Prostate gland (tissue), 2 donors: ENCODE data around the gene SLCO3A1.

Experiments
- CTCF ChIP-seq, 4 experiments: fragments of 200-600 bp in 2 of 4; fragments of 450-650 bp in 2 of 4; sonication (generic) in 2 of 4; IDR thresholded peaks; 1 replicate in 3 of 4; 2 replicates in 1 of 4; pipeline ENCODE4 v1.5.1; 2016 to 2019; ENCODE audit warnings: antibody characterized with exemption in 4 of 4, mild to moderate bottlenecking in 2 of 4, moderate library complexity in 2 of 4
- POLR2A ChIP-seq: fragments of 450-650 bp; IDR thresholded peaks from one replicate; pipeline ENCODE4 v1.6.1; 2016; ENCODE audit warnings: antibody characterized with exemption, mild to moderate bottlenecking
- POLR2AphosphoS5 ChIP-seq: sonication (generic); formaldehyde crosslinking; IDR thresholded peaks from one replicate; pipeline ENCODE4 v1.6.1; 2017; ENCODE audit warnings: antibody characterized with exemption

- TF ChIP-seq CTCF (IDR thresholded peaks at IDR 0.05) (no peak), POLR2A (no peak), POLR2AphosphoS5 (no peak)
Measured at GRCh38 chr15:91952216-91952615, 98.7 kb downstream of the SLCO3A1 start.
